HG02840 (cell line): ENCODE data around the gene TFF1.

Experiments used
- ATAC-seq: cut with Tn5 transposase; IDR thresholded peaks from one replicate; pipeline ENCODE4 v1.9.1; 2021; ENCODE audit warnings: mild to moderate bottlenecking, moderate library complexity, moderate number of reproducible peaks; ENCODE audit not compliant: unreplicated experiment, low FRiP score

Gene TFF1

GRCh38 chr21:42330380-42331371, 35.7 kb downstream of the TFF1 start:
- ATAC-seq, result no peak

DNA sequence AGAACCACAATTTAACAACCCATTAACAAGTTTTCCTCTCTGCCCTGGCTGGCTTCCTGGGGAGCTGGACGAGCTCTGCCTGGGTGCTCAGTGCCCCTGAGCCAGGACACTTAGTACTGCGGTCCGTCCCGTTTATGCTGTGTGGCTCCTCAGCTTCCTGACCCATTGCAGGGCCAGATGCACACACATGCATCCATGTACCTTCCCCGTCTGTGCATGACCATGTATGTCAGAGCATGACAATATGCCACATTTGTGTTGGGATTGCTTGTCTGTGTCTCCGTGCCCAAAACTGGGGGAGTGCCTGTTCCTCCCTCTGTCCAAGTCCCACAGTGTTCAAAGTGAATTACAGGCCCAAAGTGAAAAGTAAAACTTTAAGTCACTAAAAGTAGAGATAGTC, 41.4 kb downstream of the TFF1 start:
- no peak for ATAC-seq

GRCh38 chr21:42321845-42322244, 44.5 kb downstream of the TFF1 start:
- no peak for ATAC-seq

DNA sequence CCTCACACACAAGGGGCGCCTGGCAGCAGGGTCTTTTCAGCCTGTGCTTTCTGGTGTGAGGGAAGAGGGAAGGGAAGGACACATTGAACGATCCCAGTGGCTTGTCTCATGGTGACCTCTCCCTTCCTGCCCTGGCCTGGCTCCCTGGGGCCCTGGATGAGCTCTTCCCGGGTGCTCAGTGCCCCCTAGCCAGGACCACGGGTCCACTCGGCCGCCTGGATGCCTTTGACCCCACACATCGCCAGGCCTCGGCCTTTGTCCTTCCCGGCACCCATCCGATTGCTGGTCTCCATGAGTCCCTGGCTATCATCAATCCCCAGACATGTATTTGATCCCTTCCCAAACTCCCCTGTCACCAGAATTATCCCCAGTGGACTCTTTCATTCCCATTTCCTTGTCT, 45.1 kb downstream of the TFF1 start:
- no peak for ATAC-seq

DNA sequence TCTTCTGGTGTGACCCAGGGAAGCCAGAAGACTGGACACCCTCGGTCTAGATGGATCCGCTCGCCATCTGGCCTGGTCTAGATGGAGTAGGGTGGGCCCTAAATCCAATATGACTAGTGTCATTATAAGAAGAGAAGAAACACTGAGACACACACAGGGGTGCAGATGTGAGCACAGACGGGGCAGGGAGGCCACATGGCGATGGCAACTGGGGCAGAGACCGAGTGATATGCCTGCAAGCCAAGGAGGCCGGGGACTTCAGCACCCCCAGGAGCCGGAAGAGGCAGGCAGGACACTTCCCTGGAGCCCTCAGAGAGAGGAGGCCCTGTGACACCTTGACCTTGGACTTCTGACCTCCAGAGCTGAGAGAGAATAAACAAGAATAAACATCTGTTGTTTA, 45.5 kb downstream of the TFF1 start:
- ATAC-seq, result no peak

- no peak for ATAC-seq
These were observed 46.3 kb downstream of the TFF1 start for GRCh38 chr21:42319851-42320572.

DNA sequence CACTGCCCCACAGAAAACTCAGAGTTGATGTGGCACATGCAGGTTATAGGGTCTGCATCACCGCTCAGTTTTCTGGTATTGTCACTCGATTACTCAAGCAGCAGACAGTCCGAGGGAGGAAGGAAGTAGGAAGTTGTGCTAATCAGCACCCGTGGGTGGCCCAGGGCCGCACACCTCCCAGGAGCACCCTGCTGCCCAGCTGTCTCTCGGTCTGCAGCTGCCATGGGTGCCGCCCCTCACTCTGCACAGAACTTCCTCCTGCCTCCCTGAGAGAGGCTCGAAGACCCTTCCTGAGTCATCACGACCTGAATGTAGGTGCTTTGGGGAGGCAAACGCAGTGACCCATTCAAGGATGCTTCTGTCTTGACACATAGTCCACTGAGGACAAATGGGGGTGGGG, 47.0 kb downstream of the TFF1 start:
- no peak for ATAC-seq

DNA sequence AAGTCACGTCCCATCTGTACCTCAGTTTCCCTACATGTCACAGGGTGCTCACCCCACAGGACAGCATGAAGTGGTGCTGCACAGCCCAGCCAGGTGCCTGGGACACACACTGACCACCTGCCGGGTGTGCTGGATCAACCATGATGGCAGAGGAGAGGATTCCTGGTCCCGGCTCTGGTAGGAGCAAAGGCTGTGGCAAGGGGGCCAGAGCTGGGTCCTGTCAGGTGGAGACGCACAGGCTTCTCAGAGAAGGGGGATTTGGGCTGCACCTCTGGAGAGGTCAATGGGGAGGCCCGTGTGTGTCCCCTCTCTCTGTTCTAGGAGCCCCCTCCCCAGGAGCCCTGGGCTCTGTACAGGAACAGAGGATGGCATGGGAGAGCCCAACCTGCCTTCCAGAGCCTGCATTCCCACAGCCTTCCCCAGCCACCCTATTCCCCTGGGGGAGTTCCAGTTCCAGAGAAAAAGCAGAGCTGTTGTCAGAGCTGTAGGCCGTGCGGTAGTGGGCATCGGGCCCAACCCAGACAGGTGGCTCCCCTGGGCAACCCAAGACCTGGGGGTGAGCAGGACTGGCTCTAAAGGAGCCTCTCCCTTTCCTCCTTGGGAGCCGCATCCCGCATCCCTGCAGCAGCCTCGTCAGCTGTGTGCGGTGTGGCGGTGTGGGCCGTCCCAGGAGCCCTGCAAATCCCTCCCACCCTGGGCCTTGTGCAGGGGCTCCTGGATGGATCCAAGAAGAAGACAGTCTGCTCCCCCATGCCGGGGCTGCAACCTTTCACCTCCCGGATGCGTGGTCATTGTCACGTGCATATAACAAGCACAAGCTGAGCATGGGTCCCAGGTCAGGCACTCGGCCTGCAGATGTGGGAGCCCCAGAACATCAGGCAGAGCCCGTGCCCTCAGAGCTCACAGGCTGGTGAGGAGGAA, 48.2 kb downstream of the TFF1 start:
- no peak for ATAC-seq

GRCh38 chr21:42317341-42317741, 49.0 kb downstream of the TFF1 start:
- ATAC-seq, result no peak

DNA sequence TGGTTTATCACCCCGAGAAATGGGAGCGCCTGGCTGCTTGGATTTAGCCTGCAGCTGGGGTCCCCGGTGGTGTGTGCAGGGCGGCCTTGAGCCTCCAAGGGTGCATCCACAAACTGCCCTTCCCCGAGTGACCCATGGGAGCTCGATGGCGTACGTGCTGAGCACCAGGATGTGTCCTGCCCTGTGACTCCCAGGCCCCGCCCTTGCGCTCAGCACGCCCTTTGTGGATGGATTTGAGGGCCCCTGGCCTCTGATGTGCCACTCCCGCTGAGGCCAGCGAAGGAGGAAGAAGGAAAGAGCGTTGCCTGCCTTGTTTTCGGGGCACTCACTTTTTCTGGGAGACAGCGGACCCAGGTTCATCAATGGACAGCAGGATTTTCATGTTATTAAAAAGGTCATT, 49.4 kb downstream of the TFF1 start:
- no peak for ATAC-seq

GRCh38 chr21:42315296-42315891, 50.9 kb downstream of the TFF1 start, which contains the start of gene TFF3:
TSS of gene TFF3 (minus strand) at chr21:42315409. CDS start at chr21:42315374, 35 bp downstream.
- no peak for ATAC-seq

GRCh38 chr21:42314616-42315295, 51.6 kb downstream of the TFF1 start:
- ATAC-seq, result no peak

- ATAC-seq, result no peak
These were observed 52.8 kb downstream of the TFF1 start for GRCh38 chr21:42313501-42313969.

- no peak for ATAC-seq
These were observed 53.7 kb downstream of the TFF1 start for GRCh38 chr21:42312626-42313104.
